Nephron progenitor cell (in vitro differentiated cells): Measurements from ENCODE around the gene NT5DC3.

ENCODE experiments used
- DNase-seq: peaks from one replicate; pipeline ENCODE4 v3.0.0; 2021
- H3K27ac Mint-ChIP-seq: 2 replicates; pipeline ENCODE4 v1.8.0; 2021; ENCODE audit warnings: mild to moderate bottlenecking, moderate library complexity, mixed read lengths
- H3K27me3 Mint-ChIP-seq: 2 replicates; pipeline ENCODE4 v1.8.0; 2021; ENCODE audit warnings: mild to moderate bottlenecking, low read depth, mixed read lengths; ENCODE audit not compliant: poor library complexity
- H3K36me3 Mint-ChIP-seq: 2 replicates; pipeline ENCODE4 v1.8.0; 2021; ENCODE audit warnings: low read depth, mixed read lengths
- H3K4me1 Mint-ChIP-seq: 2 replicates; pipeline ENCODE4 v1.8.0; 2021; ENCODE audit warnings: mixed read lengths
- H3K4me3 Mint-ChIP-seq: 2 replicates; pipeline ENCODE4 v1.8.0; 2021; ENCODE audit warnings: mild to moderate bottlenecking, moderate library complexity, mixed read lengths
- H3K9me3 Mint-ChIP-seq: 2 replicates; pipeline ENCODE4 v1.8.0; 2021; ENCODE audit warnings: mild to moderate bottlenecking, moderate library complexity, mixed read lengths
- CTCF ChIP-seq: fragments of 200-600 bp; sonication (generic); IDR thresholded peaks from 2 replicates; pipeline ENCODE4 v1.5.0; 2021; ENCODE audit warnings: antibody characterized with exemption

Gene NT5DC3

GRCh38 chr12:103827911-103828391 lies 13.1 kb downstream of the NT5DC3 start:
- H3K36me3 Mint-ChIP-seq: peaks cover 25% of the 10 kb centered on the region
- no peak overlapping the region for H3K27ac Mint-ChIP-seq
- H3K4me1 Mint-ChIP-seq: peaks cover 4% of the 10 kb centered on the region
- no peak for DNase-seq
- no peaks in the 10 kb centered on the region for H3K27me3 Mint-ChIP-seq
- H3K9me3 Mint-ChIP-seq: peaks cover 26% of the 10 kb centered on the region
- TF ChIP-seq CTCF: no peak
- no peak overlapping the region for H3K4me3 Mint-ChIP-seq

GRCh38 chr12:103824845-103825244 lies 16.2 kb downstream of the NT5DC3 start:
- H3K9me3 Mint-ChIP-seq: peaks cover 11% of the 10 kb centered on the region
- H3K27me3 Mint-ChIP-seq: no peaks in the 10 kb centered on the region
- peaks cover 14% of the 10 kb centered on the region for H3K36me3 Mint-ChIP-seq
- H3K4me1 Mint-ChIP-seq: no peaks in the 10 kb centered on the region
- H3K4me3 Mint-ChIP-seq: no peak overlapping the region
- no peak for DNase-seq
- no peak overlapping the region for H3K27ac Mint-ChIP-seq
- TF ChIP-seq CTCF: no peak

DNA sequence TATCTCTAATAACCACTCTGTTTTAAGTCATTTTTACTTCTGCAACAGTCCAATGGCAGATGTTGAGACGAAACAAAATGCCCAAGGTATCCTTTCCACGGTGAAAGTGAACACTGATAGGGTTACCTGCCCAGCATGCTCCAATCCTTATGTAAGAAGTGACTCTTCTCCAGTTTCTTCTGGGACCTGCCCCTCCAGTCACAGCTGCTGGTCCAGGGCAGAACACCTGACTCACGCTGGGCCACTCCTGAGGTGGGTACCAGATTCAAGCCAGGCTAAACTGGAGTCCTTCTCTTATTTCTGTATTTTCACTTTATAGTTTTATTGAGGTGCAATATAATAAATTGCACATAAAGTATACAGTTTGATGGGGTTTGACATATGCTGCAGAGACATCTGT lies 16.7 kb downstream of the NT5DC3 start:
- Mint-ChIP-seq H3K9me3 (peaks cover 9% of the 10 kb centered on the region), H3K27me3 (no peaks in the 10 kb centered on the region), H3K27ac (no peak overlapping the region), H3K4me3 (no peak overlapping the region), H3K4me1 (no peaks in the 10 kb centered on the region), H3K36me3 (peaks cover 11% of the 10 kb centered on the region)
- TF ChIP-seq CTCF: no peak
- DNase-seq: no peak

GRCh38 chr12:103823871-103824270 lies 17.2 kb downstream of the NT5DC3 start:
- H3K27me3 Mint-ChIP-seq: no peaks in the 10 kb centered on the region
- H3K4me1 Mint-ChIP-seq: no peaks in the 10 kb centered on the region
- no peak overlapping the region for H3K4me3 Mint-ChIP-seq
- H3K9me3 Mint-ChIP-seq: peaks cover 9% of the 10 kb centered on the region
- no peak overlapping the region for H3K27ac Mint-ChIP-seq
- H3K36me3 Mint-ChIP-seq: peaks cover 11% of the 10 kb centered on the region
- DNase-seq: no peak
- no peak for TF ChIP-seq CTCF

DNA sequence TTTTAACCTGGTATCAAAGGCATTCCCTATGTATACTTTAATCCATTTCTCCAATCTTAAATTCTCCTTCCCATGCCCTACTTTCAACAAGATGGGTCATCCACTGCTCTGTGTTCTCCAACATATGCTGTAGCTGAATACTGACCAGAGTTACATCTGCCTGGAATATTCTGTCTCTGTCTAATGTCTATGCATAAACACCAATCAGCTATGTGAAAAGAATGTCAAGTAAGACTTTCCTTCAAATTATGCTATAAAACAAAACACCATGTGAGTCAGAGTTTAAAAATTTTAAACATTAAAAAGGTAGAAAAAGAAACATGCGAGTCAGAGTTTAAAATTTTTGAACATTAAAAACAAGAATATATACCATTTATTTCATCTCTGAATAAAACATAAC lies 19.3 kb downstream of the NT5DC3 start:
- no peaks in the 10 kb centered on the region for H3K4me1 Mint-ChIP-seq
- no peak overlapping the region for H3K4me3 Mint-ChIP-seq
- DNase-seq: no peak
- no peak overlapping the region for H3K27ac Mint-ChIP-seq
- no peak for TF ChIP-seq CTCF
- H3K9me3 Mint-ChIP-seq: peaks cover 9% of the 10 kb centered on the region
- H3K36me3 Mint-ChIP-seq: peaks cover 11% of the 10 kb centered on the region
- H3K27me3 Mint-ChIP-seq: no peaks in the 10 kb centered on the region

DNA sequence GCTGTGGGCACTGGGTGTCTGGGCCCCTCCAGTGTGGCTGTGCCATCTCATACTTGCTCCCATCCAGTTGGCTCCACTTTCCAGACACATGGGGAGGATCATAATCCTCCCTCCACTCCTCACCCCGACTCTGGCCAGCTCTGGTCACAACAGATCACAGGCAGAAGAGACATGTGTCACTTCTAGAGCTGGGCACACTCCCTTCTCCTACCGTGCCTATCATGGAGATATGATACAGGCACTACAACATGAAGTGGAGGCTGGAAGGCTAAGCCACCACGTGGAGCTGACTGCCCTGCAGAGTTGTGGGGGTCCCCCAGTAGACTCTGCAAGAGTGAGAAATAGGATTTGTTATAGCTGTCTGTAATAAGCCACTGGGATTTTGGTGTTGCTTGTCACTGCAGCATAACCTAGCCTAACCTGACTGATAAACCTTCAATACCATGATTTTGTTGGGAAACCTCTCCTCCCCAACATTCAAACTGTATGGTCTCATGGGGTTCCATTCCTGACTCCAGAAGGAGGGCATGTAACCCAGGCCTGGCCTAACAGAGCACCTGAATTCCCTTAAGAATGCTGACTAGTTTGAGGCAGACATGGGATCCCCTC lies 20.0 kb downstream of the NT5DC3 start:
- H3K4me3 Mint-ChIP-seq: no peak overlapping the region
- H3K4me1 Mint-ChIP-seq: no peaks in the 10 kb centered on the region
- H3K9me3 Mint-ChIP-seq: peaks cover 9% of the 10 kb centered on the region
- DNase-seq: no peak
- no peaks in the 10 kb centered on the region for H3K27me3 Mint-ChIP-seq
- no peak for TF ChIP-seq CTCF
- H3K36me3 Mint-ChIP-seq: peaks cover 11% of the 10 kb centered on the region
- no peak overlapping the region for H3K27ac Mint-ChIP-seq
